HTERT RPE-1 (cell line): ENCODE measurements around the gene P3R3URF.
"Not testable (repeated sequence)": the region's sequence is repeated elsewhere in the genome, so short reads cannot be mapped to it uniquely, and the experiment has no call there.

Experiments used
- in situ Hi-C: fragments of 300-500 bp; cut with MboI; formaldehyde crosslinking; loops from 4 replicates; pipeline ENCODE4 v1.14.3; 2020; ENCODE audit warnings: low sequenced_read_pairs

P3R3URF gene

DNA sequence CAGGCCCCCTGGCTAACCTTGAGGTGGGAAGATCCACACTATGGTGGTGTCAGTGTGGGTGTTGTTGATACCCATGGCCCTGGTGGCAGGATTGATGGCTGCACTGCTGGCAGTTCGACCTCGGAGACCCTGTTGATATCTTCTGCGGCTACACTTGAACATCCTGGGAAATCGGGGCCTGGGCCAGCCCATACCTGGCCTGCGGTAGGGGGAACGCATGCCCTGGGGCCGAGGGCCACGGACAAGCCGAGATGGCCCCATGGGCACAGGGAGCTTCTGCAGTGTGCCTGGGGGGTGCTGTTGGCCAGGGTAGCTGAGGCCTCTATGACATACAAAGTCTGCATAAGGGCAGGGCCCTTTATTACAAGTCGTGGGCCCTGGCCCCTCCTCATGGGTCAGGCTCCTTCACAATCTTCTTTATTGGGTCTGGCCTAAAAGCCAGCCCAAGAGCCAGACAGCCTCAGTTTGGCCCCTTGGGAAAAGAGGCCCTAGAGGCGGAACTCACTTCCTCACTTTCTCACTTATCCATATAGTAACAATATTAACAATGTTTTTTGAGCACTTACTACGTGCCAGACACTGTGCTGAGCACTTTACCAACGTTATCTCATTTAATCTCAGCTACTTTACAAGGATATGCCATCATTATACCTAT, at the start of gene P3R3URF:
Gene P3R3URF, minus strand, starts transcription at position 278 of the 655 bp plus-strand sequence. Its CDS starts 17 bp downstream, at position 261.
- in situ Hi-C loops: no loop called here

DNA sequence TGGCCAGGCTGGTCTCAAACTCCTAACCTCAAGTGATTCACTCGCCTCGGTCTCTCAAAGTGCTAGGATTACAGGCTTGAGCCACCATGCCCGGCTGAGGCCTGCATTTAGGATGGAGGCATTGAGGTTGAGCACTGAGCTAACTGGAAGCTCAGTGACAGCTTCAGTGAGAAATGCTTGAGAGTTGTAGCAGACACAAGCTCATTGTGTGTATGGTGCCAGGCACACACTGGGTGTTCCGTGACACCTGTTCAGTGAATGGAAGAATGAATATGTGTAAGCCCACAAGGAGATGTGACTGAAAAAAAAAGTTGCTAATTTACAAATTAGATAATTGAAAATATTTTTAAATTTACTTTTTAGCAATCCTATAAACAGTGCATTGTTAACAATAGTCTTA, 48.7 kb upstream of the P3R3URF start:
- in situ Hi-C loops: no loop called here

DNA sequence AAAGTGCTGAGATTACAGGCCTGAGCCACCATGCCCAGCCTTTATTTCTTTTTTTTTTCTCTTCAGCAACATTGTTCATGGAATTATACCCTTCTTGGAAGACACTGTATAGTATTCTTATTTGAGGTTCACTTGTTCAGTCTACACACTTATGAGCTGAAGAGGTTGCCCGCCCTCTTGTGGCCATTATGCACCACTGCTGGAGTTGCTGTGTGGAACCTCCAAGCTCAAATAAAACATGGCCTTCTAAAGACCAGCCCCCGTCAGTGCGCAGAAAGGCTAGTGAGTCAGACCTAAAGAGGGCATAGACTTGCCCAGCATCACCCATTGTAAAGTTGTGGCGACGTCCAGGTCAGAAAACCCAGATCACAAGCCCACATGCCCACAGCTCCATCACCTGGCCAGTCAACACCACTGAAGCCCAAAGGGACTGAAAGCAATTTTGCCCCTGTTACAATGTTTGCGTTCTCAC, 47.2 kb upstream of the P3R3URF start:
- in situ Hi-C loops: no loop called here

DNA sequence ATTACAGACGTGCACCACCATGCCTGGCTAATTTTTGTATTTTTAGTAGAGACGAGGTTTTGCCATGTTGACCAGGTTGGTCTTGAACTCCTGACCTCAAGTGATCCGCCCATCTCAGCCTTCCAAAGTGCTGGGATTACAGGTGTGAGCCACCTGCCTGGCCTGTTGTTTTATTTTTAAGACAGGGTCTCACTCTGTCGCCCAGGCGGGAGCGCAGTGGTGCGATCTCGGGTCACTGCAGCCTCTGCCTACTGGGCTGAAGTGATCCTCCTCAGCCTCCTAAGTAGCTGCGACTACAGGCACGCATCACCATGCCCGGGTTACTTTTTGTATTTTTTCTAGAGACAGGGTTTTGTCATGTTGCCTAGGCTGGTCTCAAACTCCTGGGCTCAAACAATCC, 46.8 kb upstream of the P3R3URF start:
- in situ Hi-C loops: not testable (repeated sequence)

DNA sequence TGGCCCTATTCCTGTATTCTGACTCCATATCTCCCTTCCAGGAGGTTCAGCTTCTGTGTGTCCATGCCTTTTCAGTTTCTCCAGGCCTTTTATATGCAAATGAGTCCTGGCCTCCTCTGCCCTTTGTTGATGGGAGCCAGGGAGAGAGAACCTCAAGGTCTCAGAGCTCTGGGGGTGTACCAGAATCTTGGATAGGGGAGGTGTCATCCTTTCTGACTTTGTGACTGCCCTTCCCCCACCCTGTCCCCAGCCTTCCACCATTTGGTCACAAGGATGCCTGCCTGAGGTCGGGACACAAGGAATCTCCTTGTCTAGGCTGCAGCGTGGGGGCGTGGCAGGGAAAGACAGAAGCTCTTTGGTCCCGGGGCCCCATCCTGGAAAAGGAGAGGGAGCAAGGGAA, 45.5 kb upstream of the P3R3URF start:
- in situ Hi-C loops: no loop called here

DNA sequence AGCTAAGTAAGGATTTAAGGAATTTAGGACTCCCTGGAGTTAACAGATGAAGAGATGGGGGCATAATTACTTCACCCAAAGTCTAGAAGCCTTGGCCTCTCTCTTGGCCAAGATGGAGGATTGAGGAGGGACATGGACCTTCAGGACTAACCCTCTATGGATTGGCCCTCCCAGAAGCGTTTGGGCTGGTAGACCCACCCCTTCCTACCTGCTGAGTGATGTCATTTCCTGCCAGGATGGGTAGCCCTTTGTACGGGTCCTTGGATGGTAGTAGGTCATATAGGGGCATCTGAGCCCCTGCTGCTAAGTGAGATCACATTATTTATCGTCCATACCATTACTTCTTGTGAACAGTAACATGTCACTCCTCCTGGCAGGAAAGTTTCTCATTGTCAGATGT, 44.5 kb upstream of the P3R3URF start:
- in situ Hi-C loops: no loop called here

DNA sequence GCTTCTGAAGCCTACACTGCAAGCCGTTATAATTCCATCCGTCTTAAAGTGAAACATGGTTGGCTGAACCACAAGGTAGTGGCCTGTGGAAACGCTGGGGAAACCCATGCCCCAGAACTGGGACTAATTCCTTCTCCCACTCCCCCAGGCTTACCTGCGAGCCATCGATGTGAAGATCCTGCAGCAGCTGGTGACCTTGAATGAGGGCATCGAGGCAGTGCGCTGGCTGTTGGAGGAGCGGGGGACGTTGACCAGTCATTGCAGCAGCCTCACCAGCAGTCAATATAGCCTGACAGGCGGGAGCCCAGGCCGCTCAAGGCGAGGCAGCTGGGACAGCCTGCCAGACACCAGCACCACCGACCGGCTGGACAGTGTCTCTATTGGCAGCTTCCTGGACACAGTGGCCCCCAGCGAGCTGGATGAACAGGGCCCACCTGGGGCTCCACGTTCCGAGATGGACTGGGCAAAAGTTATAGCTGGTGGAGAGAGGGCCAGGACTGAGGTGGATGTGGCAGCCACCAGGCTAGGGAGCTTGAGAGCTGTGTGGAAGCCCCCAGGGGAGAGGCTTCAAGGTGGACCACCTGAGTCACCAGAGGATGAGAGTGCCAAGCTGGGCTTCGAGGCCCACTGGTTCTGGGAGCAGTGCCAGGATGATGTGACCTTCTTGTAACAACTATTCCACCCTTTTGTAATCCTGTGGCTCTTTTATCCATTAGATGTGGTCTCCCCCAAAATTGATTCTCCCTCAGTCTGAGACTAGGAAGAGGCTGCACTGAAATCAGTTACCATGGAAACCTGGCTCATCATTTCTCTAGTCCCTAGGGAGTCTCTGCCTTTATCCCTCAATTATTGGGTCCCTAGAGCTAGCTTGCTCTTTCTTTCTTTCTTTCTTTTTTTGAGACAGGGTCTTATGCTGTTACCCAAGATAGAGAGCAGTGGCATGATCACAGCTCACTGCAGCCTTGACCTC, 43.5 kb upstream of the P3R3URF start:
- in situ Hi-C loops: no loop called here

DNA sequence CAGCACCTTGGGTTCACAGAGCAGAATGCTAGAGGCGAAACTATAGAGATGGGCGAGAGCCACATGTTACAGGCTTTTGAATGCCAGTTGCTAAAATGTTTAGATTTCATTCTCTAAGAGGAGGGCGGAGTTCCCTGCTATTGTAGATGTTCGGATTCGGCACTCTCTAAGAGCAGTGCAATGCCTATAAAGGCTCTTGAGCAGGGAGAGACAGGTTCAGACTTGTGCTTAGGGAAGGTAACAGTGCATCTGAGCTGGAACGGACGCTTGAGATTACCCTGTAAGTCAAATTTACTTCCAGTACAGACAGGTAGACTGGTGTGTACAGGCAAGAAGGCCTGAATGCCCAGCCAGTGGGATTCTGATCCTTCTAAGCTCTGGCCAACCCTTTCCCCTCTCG, 42.2 kb upstream of the P3R3URF start:
- in situ Hi-C loops: no loop called here

DNA sequence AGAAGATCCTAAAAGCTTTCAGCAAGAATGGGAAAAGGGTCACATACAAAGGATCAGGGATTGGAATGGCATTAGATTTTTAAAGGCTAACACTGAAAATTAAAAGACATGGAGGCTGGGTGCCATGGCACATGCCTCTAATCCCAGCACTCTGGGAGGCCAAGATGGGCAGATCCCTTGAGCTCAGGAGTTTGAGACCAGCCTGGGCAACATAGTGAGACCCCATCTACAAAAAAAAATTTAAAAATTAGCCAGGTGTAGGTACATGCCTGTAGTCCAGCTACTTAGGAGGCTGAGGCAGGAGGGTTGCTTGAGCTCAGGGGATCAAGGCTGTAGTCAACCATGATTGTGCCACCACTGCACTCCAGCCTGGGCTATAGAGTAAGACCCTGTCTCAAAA, 39.2 kb upstream of the P3R3URF start:
- in situ Hi-C loops: no loop called here

DNA sequence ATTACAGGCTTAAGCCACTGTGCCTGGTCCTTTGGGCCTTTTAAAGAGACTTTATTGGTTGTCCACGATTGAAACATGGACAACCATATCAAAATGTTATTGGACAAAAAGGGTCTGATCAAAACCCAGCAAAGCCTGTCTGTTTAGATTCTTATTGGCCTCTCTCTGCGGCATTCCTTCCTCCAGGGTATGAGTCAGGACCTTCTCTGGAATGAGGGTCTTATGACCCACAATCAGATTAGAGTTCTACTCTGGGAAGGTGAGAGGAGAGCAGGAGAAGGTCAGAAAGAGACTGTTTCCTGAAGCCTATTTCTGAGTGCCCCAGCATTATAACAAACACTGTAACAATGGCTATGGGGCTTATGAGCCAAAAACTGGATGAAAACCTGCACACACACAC, 34.8 kb upstream of the P3R3URF start:
- in situ Hi-C loops: no loop called here

DNA sequence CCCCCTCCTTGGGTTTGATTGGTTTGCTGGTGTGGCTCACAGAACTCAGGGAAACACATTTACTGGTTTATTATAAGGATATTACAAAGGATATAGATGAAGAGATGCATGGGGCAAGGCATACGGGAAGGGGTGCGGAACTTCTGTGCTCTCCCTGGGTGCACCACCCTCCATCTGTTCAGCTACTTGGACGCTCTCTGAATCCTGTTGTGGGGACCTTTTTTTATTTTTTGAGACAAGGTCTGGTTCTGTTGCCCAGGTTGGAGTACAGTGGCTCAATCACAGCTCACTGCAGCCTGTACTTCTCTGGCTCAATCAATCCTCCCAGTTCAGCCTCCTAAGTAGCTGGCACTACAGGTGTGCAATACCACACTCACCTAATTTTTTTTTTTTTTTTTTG, 34.3 kb upstream of the P3R3URF start:
- in situ Hi-C loops: no loop called here

DNA sequence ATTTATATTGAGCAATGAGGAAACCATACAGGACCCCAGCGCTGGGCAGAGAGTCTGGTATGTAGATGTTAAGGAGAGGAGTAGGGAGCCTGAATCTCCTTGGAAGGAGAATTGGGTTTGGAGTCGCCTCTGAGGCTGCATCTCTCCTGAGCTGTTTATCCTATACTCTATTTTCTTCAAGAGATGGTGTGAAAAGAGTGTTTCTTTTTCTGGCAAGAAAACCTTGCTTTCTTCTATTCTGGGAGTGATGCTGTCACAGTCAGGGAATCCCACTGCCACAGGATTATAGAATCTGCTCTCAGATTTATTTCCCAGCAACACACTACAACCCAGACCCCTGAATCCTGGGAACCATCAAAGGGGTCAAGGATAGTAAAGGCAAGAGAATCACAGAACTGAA, 30.1 kb upstream of the P3R3URF start:
- in situ Hi-C loops: no loop called here

DNA sequence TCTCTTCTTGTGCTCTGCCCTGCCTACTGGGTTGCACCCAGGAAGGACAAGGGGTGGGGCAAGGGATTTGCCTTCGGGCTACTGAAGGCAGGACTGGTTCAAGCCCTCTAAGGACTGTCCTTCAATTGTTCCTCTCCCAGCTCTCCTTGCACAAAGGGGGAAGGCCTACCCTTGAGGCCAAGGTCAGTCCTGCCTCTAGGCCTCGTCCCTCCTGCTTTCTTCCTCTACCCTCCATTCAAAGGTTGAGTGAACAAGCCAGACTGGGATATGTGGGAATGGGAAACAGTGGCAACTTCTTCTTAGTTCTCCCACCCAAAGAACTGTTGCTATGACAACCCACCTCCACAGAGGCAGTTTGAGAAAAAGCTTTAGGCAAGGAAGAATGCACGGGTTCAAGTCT, 29.5 kb upstream of the P3R3URF start:
- in situ Hi-C loops: no loop called here

DNA sequence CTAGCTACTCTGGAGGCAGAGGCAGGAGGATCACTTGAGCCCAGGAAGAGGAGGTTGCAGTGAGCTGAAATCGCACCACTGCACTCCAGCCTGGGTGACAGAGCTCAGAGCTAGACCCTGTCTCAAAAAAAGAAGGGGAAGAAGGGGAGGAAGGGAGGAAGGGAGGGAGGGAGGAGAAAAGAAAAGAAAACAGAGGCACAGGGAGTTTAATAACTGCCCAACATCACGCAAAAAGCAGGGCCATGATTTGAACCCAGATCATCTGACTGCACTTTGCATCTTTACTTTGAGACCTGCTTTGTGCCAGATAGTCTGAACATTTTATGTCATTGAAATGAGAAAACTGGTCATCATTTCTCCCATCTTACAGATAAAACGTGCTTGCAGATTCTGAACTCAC, 28.9 kb upstream of the P3R3URF start:
- in situ Hi-C loops: no loop called here

DNA sequence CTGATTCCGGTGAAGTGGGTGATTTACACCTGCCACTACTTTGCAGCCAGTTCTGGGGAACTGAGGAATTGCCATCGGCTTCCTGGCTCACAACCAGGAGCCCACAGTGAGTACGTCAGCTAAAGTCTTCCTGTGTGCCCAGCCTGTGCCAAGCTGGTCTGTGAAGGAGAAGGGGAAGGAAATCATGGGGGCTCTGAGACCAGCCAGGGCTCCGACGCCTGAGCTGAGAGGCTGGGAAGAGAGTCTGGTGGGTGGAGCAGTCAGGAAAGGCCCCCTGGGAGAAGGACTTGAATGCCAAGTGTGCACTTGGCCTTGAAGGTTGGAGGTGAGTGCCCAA, 28.1 kb upstream of the P3R3URF start:
- in situ Hi-C loops: no loop called here

DNA sequence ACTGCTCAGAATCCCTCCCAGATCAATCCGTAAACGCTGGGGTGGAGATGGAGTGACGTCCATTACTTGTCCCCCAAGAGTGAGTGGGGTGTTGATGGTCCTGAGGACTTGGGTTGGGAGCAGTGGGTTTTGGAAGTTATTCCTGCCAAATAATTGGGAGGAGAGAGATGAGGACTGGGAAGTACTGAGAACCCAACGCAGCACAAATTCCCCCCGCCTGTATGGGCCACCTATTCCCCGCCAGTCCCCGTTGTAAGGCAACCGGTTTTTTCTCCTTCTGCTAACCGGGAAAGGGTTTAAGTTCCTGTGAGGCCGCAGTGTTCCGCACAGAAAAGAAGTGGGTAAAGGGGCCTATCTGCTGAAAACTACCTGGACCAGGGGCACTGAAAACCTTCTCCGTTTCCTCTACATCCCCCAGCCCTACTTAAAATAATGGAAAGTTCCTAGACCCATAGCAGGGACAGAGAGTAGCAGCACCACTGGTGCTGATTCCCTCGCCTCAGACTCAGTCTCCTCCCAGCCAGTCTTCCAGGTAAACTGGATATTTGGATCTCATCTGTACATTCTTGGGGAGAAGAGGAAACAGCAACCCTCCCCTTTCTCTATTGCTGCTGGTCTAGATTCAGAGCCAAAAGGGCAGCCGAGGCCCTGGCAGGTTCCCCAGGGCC, 27.6 kb upstream of the P3R3URF start:
- in situ Hi-C loops: no loop called here

DNA sequence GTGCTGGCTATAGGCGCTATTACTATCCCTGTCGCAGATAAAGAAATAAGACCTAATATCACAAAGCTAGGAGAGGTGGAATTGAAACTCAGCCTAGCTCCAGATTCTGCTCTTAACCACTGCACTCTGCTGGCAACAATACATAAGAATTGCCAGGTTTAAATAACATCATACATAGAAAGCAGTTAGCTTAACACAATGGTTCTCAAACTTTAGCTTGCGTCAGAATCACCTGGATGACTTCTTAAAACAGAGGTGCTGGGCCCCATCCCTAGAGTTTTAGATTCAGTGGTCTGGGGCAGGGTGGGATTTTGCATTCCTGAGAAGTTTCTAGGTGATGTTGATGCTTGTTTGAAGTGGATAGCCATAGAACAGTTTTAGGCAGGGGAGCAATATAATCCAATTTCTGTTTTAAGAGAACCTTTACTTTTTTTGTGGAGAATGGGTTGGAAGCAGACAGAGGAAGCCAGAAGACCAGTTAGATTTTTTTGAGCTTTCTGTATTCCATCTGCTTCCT, 23.0 kb upstream of the P3R3URF start:
- in situ Hi-C loops: no loop called here

DNA sequence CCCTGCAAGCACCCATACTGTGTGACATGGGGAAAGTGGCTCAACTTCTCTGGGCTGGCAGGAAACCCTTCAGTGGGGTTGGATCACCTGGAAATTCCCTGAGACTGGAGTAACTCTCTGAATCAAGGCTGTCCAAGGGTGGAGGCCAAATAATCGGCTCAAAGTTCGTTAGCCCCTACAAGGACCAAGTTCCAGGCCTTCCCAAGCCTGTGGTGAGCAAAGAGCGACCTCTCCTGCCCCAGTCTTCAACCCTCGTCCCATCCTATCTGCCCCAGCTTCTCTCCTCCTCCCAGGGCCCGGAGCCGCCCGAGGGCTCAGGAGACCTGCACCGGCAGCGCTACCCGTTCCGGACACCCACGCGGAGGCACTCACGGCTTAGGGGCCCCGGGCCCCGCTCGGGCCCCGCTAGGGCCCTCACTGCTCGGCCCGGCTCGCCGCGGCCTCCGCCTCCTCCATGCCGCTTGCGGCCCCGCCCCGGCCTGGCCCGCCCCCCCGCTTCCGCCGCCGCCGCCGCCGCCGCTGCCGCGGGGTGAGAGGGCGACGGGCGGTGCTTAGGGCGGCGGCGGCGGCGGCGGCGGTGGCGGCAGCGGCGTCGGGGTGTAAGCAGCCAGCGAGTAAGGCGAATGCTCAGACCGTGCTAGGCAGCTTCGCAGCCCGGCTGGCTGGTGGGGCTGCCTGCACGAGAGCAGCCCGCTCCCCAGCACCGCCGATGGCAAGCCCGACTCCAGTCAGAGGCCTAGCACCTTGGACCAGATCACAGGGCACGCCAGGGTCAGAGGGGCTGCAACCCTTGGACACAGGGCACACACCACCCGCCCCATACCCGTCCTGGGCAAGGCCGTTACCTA, 21.9 kb upstream of the P3R3URF start, which contains the start of gene POMGNT1:
Gene POMGNT1, minus strand, starts transcription at position 471 of the 848 bp plus-strand sequence. CDS start 613 bp downstream, outside the sequence.
- in situ Hi-C loops: no loop called here

DNA sequence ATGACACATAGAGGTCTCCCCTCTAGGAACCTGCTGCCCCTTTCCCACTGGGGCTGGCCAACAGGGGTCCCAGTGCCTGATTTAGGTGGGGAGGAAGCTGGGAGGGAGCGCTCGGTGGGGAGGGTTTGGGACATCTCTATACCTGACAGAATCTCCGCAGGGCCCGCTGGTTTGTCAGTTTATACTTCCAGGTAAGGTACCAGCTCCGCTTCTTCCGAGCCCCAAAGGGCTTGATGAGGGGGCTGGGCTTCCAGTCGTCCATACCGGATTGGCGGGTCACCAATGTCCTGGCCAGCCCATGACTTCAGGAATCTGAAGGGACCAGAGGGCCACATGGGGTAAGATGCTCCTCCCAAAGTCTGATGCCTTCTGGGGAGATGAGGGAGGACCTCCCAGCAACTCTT, 21.3 kb upstream of the P3R3URF start:
- in situ Hi-C loops: no loop called here

DNA sequence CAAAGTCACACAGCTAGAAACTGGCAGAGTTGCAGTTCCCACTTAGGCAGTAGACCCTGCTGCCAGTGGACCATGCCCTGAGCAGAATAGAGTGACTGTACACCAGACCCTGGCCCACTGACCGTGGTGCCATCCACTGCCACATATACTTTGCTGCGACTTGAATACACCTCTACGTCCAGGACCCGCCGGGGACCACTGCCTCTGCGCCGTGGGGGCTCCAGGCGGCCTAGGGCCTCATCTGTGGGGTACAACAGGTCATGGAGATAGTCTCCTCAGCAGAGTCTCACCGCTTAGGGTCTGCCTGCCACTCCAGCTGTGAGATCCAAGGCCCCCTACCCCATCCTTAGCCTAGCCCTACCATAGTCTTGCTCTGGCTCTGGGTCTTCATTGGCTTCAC, 20.3 kb upstream of the P3R3URF start:
- in situ Hi-C loops: no loop called here
